ENCODE measurements around the gene KIF1B. TPM values are rescaled to one million over a fixed set of nuclear protein-coding genes. Genes with fewer than 3 reads are reported as not detected.
A peak's percentile ranks its signal among the peaks of the same experiment; 100 is the strongest.
"Not testable (repeated sequence)": the region's sequence is repeated elsewhere in the genome, so short reads cannot be mapped to it uniquely, and the experiment has no call there.

Gene KIF1B
- total RNA-seq, 1 experiment from 2014 or later = 57.7 TPM

DNA sequence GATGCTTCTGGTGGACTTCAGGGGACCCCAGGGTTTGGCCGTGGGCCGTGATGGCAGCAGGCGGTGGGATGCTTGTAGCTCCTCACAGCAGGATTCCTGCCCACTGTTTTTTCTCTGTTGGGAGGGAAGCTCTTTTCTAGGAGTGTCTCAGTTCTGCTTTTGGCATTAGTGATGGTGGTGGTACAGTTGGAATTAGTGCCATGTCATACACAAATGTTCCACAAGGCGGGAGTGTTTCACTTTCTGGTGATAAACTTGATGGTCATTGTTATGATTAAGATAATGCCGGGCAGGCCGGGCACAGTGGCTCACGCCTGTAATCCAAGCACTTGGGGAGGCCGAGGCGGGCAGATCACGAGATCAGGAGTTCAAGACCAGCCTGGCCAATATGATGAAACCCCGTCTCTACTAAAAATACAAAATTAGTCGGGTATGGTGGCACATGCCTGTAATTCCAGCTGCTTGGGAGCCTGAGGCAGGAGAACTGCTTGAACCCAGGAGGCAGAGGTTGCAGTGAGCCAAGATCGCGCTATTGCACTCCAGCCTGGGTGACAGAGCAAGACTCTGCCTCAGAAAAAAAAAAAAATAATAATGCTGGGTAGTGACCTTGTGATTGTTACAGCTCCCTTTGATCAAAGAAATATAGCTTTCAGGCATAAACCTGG lies 167.1 kb downstream of the KIF1B start:
- not testable (repeated sequence) for H3K79me1 ChIP-seq (ENCODE audit: insufficient read depth, low read depth, low read length, poor library complexity, severe bottlenecking); H3K23me2 ChIP-seq (ENCODE audit: insufficient read length, low read depth, low read length, poor library complexity, severe bottlenecking); H3K9me3 ChIP-seq (ENCODE audit: control insufficient read depth, low read depth, low read length); H3K4me1 ChIP-seq (ENCODE audit: insufficient read depth, low read length); H3K4me2 ChIP-seq (ENCODE audit: insufficient read depth, insufficient read length, low read length); H2BK15ac ChIP-seq (ENCODE audit: low read depth, low read length); H2AFZ ChIP-seq (ENCODE audit: low read length); H3K23ac ChIP-seq (ENCODE audit: insufficient read length, low read depth, low read length); H3K56ac ChIP-seq (ENCODE audit: insufficient read length, low read depth, low read length); H3K27me3 Mint-ChIP-seq (ENCODE audit: low read depth); H3K4me3 Mint-ChIP-seq; H3K79me2 ChIP-seq (ENCODE audit: insufficient read depth, low read length); H3K27ac ChIP-seq (ENCODE audit: insufficient read length, low read depth, low read length); H3K4me1 Mint-ChIP-seq; H2BK120ac ChIP-seq (ENCODE audit: low read depth, low read length, poor library complexity, severe bottlenecking); H3K4ac ChIP-seq (ENCODE audit: low read depth, low read length); H3K9me3 Mint-ChIP-seq; H3K9ac ChIP-seq (ENCODE audit: extremely low read depth, insufficient read length, low read length); H4K5ac ChIP-seq (ENCODE audit: insufficient read length, low read depth, low read length); H2BK12ac ChIP-seq (ENCODE audit: insufficient read length, low read depth, low read length); H3T11ph ChIP-seq (ENCODE audit: low read length); H4K20me1 ChIP-seq (ENCODE audit: control insufficient read depth, insufficient read depth, insufficient read length); H4K91ac ChIP-seq (ENCODE audit: insufficient read length, low read depth, low read length); H2AK5ac ChIP-seq (ENCODE audit: insufficient read length, low read length); H2BK20ac ChIP-seq (ENCODE audit: low read depth, low read length, poor library complexity, severe bottlenecking); H2BK5ac ChIP-seq (ENCODE audit: insufficient read length, low read length); H3K27me3 ChIP-seq (ENCODE audit: insufficient read depth, low read length); H3K14ac ChIP-seq (ENCODE audit: insufficient read depth, low read length); H3K18ac ChIP-seq (ENCODE audit: insufficient read length, low read depth, low read length); H4K8ac ChIP-seq (replicated peaks; ENCODE audit: insufficient read length, low read depth, low read length)
- no CpG with 5 or more reads among the region's 14 CpGs for WGBS (ENCODE audit: extremely low coverage, insufficient read length, low lambda C conversion rate)
- TF ChIP-seq, protein P1, sequence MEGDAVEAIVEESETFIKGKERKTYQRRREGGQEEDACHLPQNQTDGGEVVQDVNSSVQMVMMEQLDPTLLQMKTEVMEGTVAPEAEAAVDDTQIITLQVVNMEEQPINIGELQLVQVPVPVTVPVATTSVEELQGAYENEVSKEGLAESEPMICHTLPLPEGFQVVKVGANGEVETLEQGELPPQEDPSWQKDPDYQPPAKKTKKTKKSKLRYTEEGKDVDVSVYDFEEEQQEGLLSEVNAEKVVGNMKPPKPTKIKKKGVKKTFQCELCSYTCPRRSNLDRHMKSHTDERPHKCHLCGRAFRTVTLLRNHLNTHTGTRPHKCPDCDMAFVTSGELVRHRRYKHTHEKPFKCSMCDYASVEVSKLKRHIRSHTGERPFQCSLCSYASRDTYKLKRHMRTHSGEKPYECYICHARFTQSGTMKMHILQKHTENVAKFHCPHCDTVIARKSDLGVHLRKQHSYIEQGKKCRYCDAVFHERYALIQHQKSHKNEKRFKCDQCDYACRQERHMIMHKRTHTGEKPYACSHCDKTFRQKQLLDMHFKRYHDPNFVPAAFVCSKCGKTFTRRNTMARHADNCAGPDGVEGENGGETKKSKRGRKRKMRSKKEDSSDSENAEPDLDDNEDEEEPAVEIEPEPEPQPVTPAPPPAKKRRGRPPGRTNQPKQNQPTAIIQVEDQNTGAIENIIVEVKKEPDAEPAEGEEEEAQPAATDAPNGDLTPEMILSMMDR (conservative IDR thresholded peaks at IDR 0.05) = peak; percentile 65
- peak; percentile 44 for DNase-seq
- Mint-ChIP-seq H3K36me3 (ENCODE audit: insufficient read depth in 1 of 3, low read depth in 3 of 3) (peaks cover 22 to 69% (median 56%) of the 10 kb centered on the region in 3 experiments; a peak in 6 of 7 replicates), H3K27ac (peak overlapping the region in 1 of 3 experiments; percentile 19; a peak in 1 of 7 replicates)
